Vagina (tissue), 2 donors: ENCODE results near the gene PANK1.

Experiments
- POLR2A ChIP-seq, 2 donors: fragments of 450-650 bp; IDR thresholded peaks; one replicate each; pipeline ENCODE4 v1.6.1; 2017; ENCODE audit warnings: antibody characterized with exemption in 2 of 2, mild to moderate bottlenecking in 2 of 2, moderate library complexity in 2 of 2
- TF ChIP-seq, protein P1 (sequence below), 3 experiments: fragments of 450-650 bp in 2 of 3; fragments of 200-600 bp in 1 of 3; sonication (generic) in 1 of 3; IDR thresholded peaks; one replicate each; pipeline ENCODE4 v1.5.1; 2017 to 2019; ENCODE audit warnings: antibody characterized with exemption in 3 of 3, mild to moderate bottlenecking in 2 of 3, moderate library complexity in 2 of 3

DNA sequence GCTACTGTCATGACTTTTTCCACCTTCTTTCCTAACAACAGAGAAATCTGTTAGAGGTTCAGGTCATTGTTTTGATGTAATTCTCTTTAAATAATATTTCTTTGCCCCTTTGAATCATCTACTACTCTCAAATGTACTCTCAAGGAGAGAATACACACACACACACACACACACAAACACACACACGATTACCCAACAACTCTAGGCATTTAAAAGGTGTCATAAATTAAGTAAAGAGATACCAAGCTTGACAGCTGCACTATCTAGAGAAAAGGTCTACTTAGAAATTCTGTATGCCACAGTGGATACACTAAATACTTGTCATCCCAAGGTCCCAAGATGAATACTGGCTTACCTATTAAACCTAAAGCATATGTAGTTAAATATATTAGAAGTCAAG is 4.8 kb downstream of the PANK1 start:
- TF ChIP-seq, protein P1, sequence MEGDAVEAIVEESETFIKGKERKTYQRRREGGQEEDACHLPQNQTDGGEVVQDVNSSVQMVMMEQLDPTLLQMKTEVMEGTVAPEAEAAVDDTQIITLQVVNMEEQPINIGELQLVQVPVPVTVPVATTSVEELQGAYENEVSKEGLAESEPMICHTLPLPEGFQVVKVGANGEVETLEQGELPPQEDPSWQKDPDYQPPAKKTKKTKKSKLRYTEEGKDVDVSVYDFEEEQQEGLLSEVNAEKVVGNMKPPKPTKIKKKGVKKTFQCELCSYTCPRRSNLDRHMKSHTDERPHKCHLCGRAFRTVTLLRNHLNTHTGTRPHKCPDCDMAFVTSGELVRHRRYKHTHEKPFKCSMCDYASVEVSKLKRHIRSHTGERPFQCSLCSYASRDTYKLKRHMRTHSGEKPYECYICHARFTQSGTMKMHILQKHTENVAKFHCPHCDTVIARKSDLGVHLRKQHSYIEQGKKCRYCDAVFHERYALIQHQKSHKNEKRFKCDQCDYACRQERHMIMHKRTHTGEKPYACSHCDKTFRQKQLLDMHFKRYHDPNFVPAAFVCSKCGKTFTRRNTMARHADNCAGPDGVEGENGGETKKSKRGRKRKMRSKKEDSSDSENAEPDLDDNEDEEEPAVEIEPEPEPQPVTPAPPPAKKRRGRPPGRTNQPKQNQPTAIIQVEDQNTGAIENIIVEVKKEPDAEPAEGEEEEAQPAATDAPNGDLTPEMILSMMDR (IDR thresholded peaks at IDR 0.05): no peak
- TF ChIP-seq POLR2A (IDR thresholded peaks at IDR 0.05): no peak
